SJCRH30 (cell line): ENCODE data around the gene C19orf25. TPM values are rescaled to one million over a fixed set of nuclear protein-coding genes. Genes with fewer than 3 reads are reported as not detected.
"Not testable (repeated sequence)": the region's sequence is repeated elsewhere in the genome, so short reads cannot be mapped to it uniquely, and the experiment has no call there.

ENCODE experiments used
- DNase-seq, 2 experiments: peaks; one replicate each; pipeline ENCODE4 v3.0.0-alpha.2; 2015 to 2020
- H3K27ac ChIP-seq: fragments of 250-450 bp; sonication (Bioruptor Pico); 2 replicates; pipeline ENCODE4 v1.5.1; 2020; ENCODE audit warnings: mild to moderate bottlenecking, moderate library complexity
- H3K27me3 ChIP-seq: fragments of 250-450 bp; sonication (Bioruptor Pico); 2 replicates; pipeline ENCODE4 v1.5.1; 2020; ENCODE audit warnings: mild to moderate bottlenecking, moderate library complexity
- H3K36me3 ChIP-seq: fragments of 250-450 bp; sonication (Bioruptor Pico); 2 replicates; pipeline ENCODE4 v1.5.1; 2020; ENCODE audit warnings: mild to moderate bottlenecking, moderate library complexity
- H3K4me1 ChIP-seq: fragments of 250-450 bp; sonication (Bioruptor Pico); 2 replicates; pipeline ENCODE4 v1.5.1; 2020; ENCODE audit warnings: mild to moderate bottlenecking, moderate library complexity
- H3K4me3 ChIP-seq: fragments of 250-450 bp; sonication (Bioruptor Pico); 2 replicates; pipeline ENCODE4 v1.5.1; 2020; ENCODE audit warnings: mild to moderate bottlenecking, moderate library complexity
- H3K9me3 ChIP-seq: fragments of 250-450 bp; sonication (Bioruptor Pico); replicated peaks from 2 replicates; pipeline ENCODE4 v1.5.1; 2020; ENCODE audit warnings: mild to moderate bottlenecking, moderate library complexity
- total RNA-seq: library from RNA; depleted of rRNA; stranded (reverse); fragments of >200 nt; shearing (Covaris generic); gene quantifications from 2 replicates; pipeline ENCODE4 v1.2.3, GENCODE V29; 2014

Gene C19orf25
- total RNA-seq, 1 experiment from 2014 or later = 26.6 TPM

GRCh38 chr19:1507192-1507660 lies 28.2 kb upstream of the C19orf25 start:
- peaks cover 19% of the 10 kb centered on the region for H3K27me3 ChIP-seq
- H3K4me1 ChIP-seq = peaks cover 17% of the 10 kb centered on the region; the same call in 1 of the 2 replicates
- no peaks in the 10 kb centered on the region for H3K9me3 ChIP-seq
- DNase-seq = no peak
- no peak overlapping the region for H3K27ac ChIP-seq
- H3K4me3 ChIP-seq = no peak overlapping the region
- no peaks in the 10 kb centered on the region for H3K36me3 ChIP-seq

GRCh38 chr19:1505991-1506881 lies 27.2 kb upstream of the C19orf25 start:
- no peak for DNase-seq
- H3K27me3 ChIP-seq = peaks cover 27% of the 10 kb centered on the region
- H3K4me1 ChIP-seq = peaks cover 14% of the 10 kb centered on the region; the same call in 1 of the 2 replicates

GRCh38 chr19:1505012-1505411 lies 26.0 kb upstream of the C19orf25 start:
- no peak overlapping the region for H3K4me3 ChIP-seq
- no peak overlapping the region for H3K27ac ChIP-seq
- no peaks in the 10 kb centered on the region for H3K36me3 ChIP-seq
- peaks cover 8% of the 10 kb centered on the region; the same call in 1 of the 2 replicates for H3K4me1 ChIP-seq
- peaks cover 30% of the 10 kb centered on the region for H3K27me3 ChIP-seq
- no peaks in the 10 kb centered on the region for H3K9me3 ChIP-seq
- no peak for DNase-seq

More at GRCh38 chr19:1505991-1506881, 27.2 kb upstream of the C19orf25 start:
- H3K9me3 ChIP-seq = no peaks in the 10 kb centered on the region
- no peak overlapping the region for H3K27ac ChIP-seq
- no peak overlapping the region for H3K4me3 ChIP-seq
- no peaks in the 10 kb centered on the region for H3K36me3 ChIP-seq

GRCh38 chr19:1503925-1504773 lies 25.1 kb upstream of the C19orf25 start:
- Histone ChIP-seq H3K36me3 (no peaks in the 10 kb centered on the region), H3K9me3 (no peaks in the 10 kb centered on the region), H3K4me1 (peaks cover 7% of the 10 kb centered on the region; the same call in 1 of the 2 replicates), H3K4me3 (no peak overlapping the region), H3K27ac (no peak overlapping the region), H3K27me3 (peaks cover 30% of the 10 kb centered on the region)
- no peak for DNase-seq

- Histone ChIP-seq H3K4me1 (peaks cover 7% of the 10 kb centered on the region; the same call in 1 of the 2 replicates), H3K36me3 (no peaks in the 10 kb centered on the region), H3K4me3 (no peak overlapping the region)
Measured at GRCh38 chr19:1503089-1503924, 24.3 kb upstream of the C19orf25 start.

GRCh38 chr19:1502433-1503088 lies 23.5 kb upstream of the C19orf25 start:
- Histone ChIP-seq H3K27me3 (peaks cover 30% of the 10 kb centered on the region), H3K4me3 (no peak overlapping the region), H3K4me1 (peaks cover 7% of the 10 kb centered on the region; the same call in 1 of the 2 replicates), H3K36me3 (no peaks in the 10 kb centered on the region), H3K27ac (no peak overlapping the region), H3K9me3 (no peaks in the 10 kb centered on the region)
- no peak for DNase-seq

More at GRCh38 chr19:1503089-1503924, 24.3 kb upstream of the C19orf25 start:
- Histone ChIP-seq H3K9me3 (no peaks in the 10 kb centered on the region), H3K27me3 (peaks cover 30% of the 10 kb centered on the region), H3K27ac (no peak overlapping the region)
- DNase-seq = peak; percentile 40 to 70

- Histone ChIP-seq H3K9me3 (no peaks in the 10 kb centered on the region), H3K36me3 (no peaks in the 10 kb centered on the region), H3K4me1 (peaks cover 7% of the 10 kb centered on the region; the same call in 1 of the 2 replicates), H3K4me3 (no peak overlapping the region), H3K27ac (no peak overlapping the region), H3K27me3 (peaks cover 30% of the 10 kb centered on the region)
- no peak for DNase-seq
Measured at GRCh38 chr19:1501200-1501595, 22.2 kb upstream of the C19orf25 start.

GRCh38 chr19:1499231-1499630 lies 20.2 kb upstream of the C19orf25 start:
- H3K27me3 ChIP-seq = peaks cover 30% of the 10 kb centered on the region
- not testable (repeated sequence) for H3K4me1 ChIP-seq, H3K4me3 ChIP-seq, DNase-seq, H3K9me3 ChIP-seq, H3K36me3 ChIP-seq, H3K27ac ChIP-seq

- Histone ChIP-seq H3K27ac (no peak overlapping the region), H3K36me3 (no peaks in the 10 kb centered on the region), H3K9me3 (no peaks in the 10 kb centered on the region), H3K27me3 (peaks cover 15% of the 10 kb centered on the region; the same call in 1 of the 2 replicates), H3K4me1 (peaks cover 4% of the 10 kb centered on the region; the same call in 1 of the 2 replicates), H3K4me3 (no peak overlapping the region)
- no peak for DNase-seq
Measured at GRCh38 chr19:1497578-1498235, 18.7 kb upstream of the C19orf25 start.

- H3K4me3 ChIP-seq = no peak overlapping the region
- no peak for DNase-seq
- H3K27me3 ChIP-seq = peaks cover 8% of the 10 kb centered on the region; the same call in 1 of the 2 replicates
- no peaks in the 10 kb centered on the region for H3K36me3 ChIP-seq
- no peak overlapping the region for H3K27ac ChIP-seq
- H3K4me1 ChIP-seq = peaks cover 4% of the 10 kb centered on the region; the same call in 1 of the 2 replicates
- no peaks in the 10 kb centered on the region for H3K9me3 ChIP-seq
Measured at GRCh38 chr19:1496714-1497577, 17.9 kb upstream of the C19orf25 start.

GRCh38 chr19:1495799-1496713 lies 17.0 kb upstream of the C19orf25 start:
- Histone ChIP-seq H3K4me3 (no peak overlapping the region), H3K4me1 (peaks cover 2% of the 10 kb centered on the region; the same call in 1 of the 2 replicates), H3K9me3 (no peaks in the 10 kb centered on the region), H3K36me3 (no peaks in the 10 kb centered on the region), H3K27ac (no peak overlapping the region), H3K27me3 (peaks cover 1% of the 10 kb centered on the region; the same call in 1 of the 2 replicates)
- DNase-seq = no peak
